ENCODE results near the gene PEX14. TPM values are rescaled to one million over a fixed set of nuclear protein-coding genes. Genes with fewer than 3 reads are reported as not detected.
A peak's percentile ranks its signal among the peaks of the same experiment; 100 is the strongest.

The PEX14 gene
- total RNA-seq, 1 donor: 15.2 TPM

DNA sequence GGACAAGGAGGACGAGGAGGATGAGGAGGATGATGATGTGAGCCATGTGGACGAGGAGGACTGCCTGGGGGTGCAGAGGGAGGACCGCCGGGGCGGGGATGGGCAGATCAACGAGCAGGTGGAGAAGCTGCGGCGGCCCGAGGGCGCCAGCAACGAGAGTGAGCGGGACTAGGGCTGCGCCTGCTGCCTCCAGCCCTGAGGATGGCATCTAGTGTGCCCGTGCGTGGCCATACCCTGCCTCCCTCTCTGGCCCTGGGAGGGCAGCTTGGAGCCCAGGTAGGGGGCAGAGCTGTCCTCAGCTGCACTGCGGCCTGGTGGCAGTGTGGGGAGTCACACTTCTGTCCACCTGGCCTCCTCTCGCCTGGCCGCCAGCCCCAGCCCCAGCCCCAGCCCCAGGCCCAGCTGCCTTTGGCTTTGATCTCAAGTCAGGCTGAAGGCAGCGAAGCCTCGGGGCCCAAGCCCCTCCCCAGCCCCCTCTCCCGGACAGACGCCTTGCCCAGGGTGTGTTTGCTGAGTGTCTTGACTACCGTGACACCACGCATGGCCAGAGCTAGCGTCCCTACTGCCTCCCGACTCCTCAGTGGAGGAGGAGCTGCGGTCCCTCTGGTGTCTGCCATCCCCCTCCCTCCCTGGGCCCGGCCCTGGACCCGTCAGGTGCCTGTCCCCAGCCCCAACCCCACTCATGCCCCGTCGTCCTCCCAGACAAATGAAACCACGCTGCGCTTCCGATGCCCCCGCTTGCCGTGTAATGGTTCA lies 155.2 kb downstream of the PEX14 start:
- Histone ChIP-seq H3K4me3 (ENCODE audit: insufficient read depth, low read length) (no peak overlapping the region), H3K27ac (ENCODE audit: low read depth, low read length) (no peak overlapping the region)

GRCh38 chr1:10630661-10631120 lies 155.9 kb downstream of the PEX14 start:
- Histone ChIP-seq H3K36me3 (ENCODE audit: insufficient read depth, low read length) (peaks cover under 1% of the 10 kb centered on the region), H3K4me2 (ENCODE audit: insufficient read depth, low read length) (no peak overlapping the region), H3K27ac (ENCODE audit: low read depth, low read length) (no peak overlapping the region), H4K20me1 (ENCODE audit: insufficient read depth, low read length) (no peaks in the 10 kb centered on the region), H3K9me3 (ENCODE audit: low read depth, low read length) (no peaks in the 10 kb centered on the region), H3K4me3 (ENCODE audit: insufficient read depth, low read length) (no peak overlapping the region), H3K4me1 (ENCODE audit: insufficient read depth, low read length) (peaks cover 17% of the 10 kb centered on the region), H3K27me3 (ENCODE audit: insufficient read depth, low read length) (no peaks in the 10 kb centered on the region), H3K79me2 (ENCODE audit: insufficient read depth, low read length) (no peaks in the 10 kb centered on the region), H2AFZ (ENCODE audit: low read length) (no peak overlapping the region)
- TF ChIP-seq, protein P1, sequence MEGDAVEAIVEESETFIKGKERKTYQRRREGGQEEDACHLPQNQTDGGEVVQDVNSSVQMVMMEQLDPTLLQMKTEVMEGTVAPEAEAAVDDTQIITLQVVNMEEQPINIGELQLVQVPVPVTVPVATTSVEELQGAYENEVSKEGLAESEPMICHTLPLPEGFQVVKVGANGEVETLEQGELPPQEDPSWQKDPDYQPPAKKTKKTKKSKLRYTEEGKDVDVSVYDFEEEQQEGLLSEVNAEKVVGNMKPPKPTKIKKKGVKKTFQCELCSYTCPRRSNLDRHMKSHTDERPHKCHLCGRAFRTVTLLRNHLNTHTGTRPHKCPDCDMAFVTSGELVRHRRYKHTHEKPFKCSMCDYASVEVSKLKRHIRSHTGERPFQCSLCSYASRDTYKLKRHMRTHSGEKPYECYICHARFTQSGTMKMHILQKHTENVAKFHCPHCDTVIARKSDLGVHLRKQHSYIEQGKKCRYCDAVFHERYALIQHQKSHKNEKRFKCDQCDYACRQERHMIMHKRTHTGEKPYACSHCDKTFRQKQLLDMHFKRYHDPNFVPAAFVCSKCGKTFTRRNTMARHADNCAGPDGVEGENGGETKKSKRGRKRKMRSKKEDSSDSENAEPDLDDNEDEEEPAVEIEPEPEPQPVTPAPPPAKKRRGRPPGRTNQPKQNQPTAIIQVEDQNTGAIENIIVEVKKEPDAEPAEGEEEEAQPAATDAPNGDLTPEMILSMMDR (IDR thresholded peaks at IDR 0.05; ENCODE audit: extremely low read depth, low read depth, low read length): no peak
- peak; percentile 72 for DNase-seq (ENCODE audit: insufficient read length, low spot score, missing footprints)

More for the DNA sequence above, 155.2 kb downstream of the PEX14 start:
- TF ChIP-seq, protein P1 (IDR thresholded peaks at IDR 0.05; ENCODE audit: extremely low read depth, low read depth, low read length): no peak
- H3K79me2 ChIP-seq (ENCODE audit: insufficient read depth, low read length): no peaks in the 10 kb centered on the region
- peaks cover 11% of the 10 kb centered on the region for H3K4me1 ChIP-seq (ENCODE audit: insufficient read depth, low read length)
- H3K9me3 ChIP-seq (ENCODE audit: low read depth, low read length): no peaks in the 10 kb centered on the region
- no peaks in the 10 kb centered on the region for H3K27me3 ChIP-seq (ENCODE audit: insufficient read depth, low read length)
- peak; percentile 88 for DNase-seq (ENCODE audit: insufficient read length, low spot score, missing footprints)
- H4K20me1 ChIP-seq (ENCODE audit: insufficient read depth, low read length): no peaks in the 10 kb centered on the region
- H3K36me3 ChIP-seq (ENCODE audit: insufficient read depth, low read length): peaks cover 7% of the 10 kb centered on the region
- no peak overlapping the region for H2AFZ ChIP-seq (ENCODE audit: low read length)
- no peak overlapping the region for H3K4me2 ChIP-seq (ENCODE audit: insufficient read depth, low read length)

- Histone ChIP-seq H3K36me3 (ENCODE audit: insufficient read depth, low read length) (no peaks in the 10 kb centered on the region), H3K27me3 (ENCODE audit: insufficient read depth, low read length) (no peaks in the 10 kb centered on the region), H3K4me2 (ENCODE audit: insufficient read depth, low read length) (no peak overlapping the region), H4K20me1 (ENCODE audit: insufficient read depth, low read length) (no peaks in the 10 kb centered on the region), H3K27ac (ENCODE audit: low read depth, low read length) (no peak overlapping the region), H2AFZ (ENCODE audit: low read length) (no peak overlapping the region), H3K4me3 (ENCODE audit: insufficient read depth, low read length) (no peak overlapping the region), H3K9me3 (ENCODE audit: low read depth, low read length) (no peaks in the 10 kb centered on the region), H3K4me1 (ENCODE audit: insufficient read depth, low read length) (peaks cover 21% of the 10 kb centered on the region), H3K79me2 (ENCODE audit: insufficient read depth, low read length) (no peaks in the 10 kb centered on the region)
- TF ChIP-seq, protein P1 (IDR thresholded peaks at IDR 0.05; ENCODE audit: extremely low read depth, low read depth, low read length): no peak
- DNase-seq (ENCODE audit: insufficient read length, low spot score, missing footprints): peak; percentile 82
Observed at GRCh38 chr1:10631121-10631810, 156.5 kb downstream of the PEX14 start.

Data from osteoblast (primary cell).